Activated CD4-positive, alpha-beta T cell treated with anti-CD3 and anti-CD28 coated beads for 36 hours (primary cell): ENCODE measurements around the gene CD177. TPM values are rescaled to one million over a fixed set of nuclear protein-coding genes. Genes with fewer than 3 reads are reported as not detected.
"Not testable (repeated sequence)": the region's sequence is repeated elsewhere in the genome, so short reads cannot be mapped to it uniquely, and the experiment has no call there.

Source experiments
- ATAC-seq: fragments of 200-7000 bp; cut with Tn5 transposase; one replicate; pipeline ENCODE4 v1.10.0; 2021; ENCODE audit warnings: mild to moderate bottlenecking, moderate library complexity
- CTCF ChIA-PET: fragments of 350-600 bp; sonication (Branson Sonifier 250); formaldehyde crosslinking; loops from one replicate; lab custom pipeline; 2021; ENCODE audit warnings: antibody characterized with exemption; lab: Charles Lee
- POLR2A ChIA-PET: fragments of 350-600 bp; sonication (Branson Sonifier 250); formaldehyde crosslinking; loops from one replicate; lab custom pipeline; 2021; ENCODE audit warnings: antibody characterized with exemption, inconsistent platforms; lab: Charles Lee
- DNase-seq: peaks from one replicate; pipeline ENCODE4 v3.0.0-alpha.2; 2020
- H3K27ac Mint-ChIP-seq: one replicate; pipeline ENCODE4 v1.8.0; 2021; ENCODE audit warnings: mixed read lengths
- H3K27me3 Mint-ChIP-seq: one replicate; pipeline ENCODE4 v1.8.0; 2021; ENCODE audit warnings: mixed read lengths
- H3K36me3 Mint-ChIP-seq: one replicate; pipeline ENCODE4 v1.8.0; 2021; ENCODE audit warnings: low read depth, mixed read lengths
- H3K4me1 Mint-ChIP-seq: one replicate; pipeline ENCODE4 v1.8.0; 2021; ENCODE audit warnings: mixed read lengths
- H3K4me3 Mint-ChIP-seq: one replicate; pipeline ENCODE4 v1.8.0; 2021; ENCODE audit warnings: mild to moderate bottlenecking, moderate library complexity, mixed read lengths
- H3K9me3 Mint-ChIP-seq: one replicate; pipeline ENCODE4 v1.8.0; 2021; ENCODE audit warnings: low read depth, mixed read lengths
- intact Hi-C, 2 experiments: fragments of 100-400 bp; cut with DNase I in 1 of 2; cut with micrococcal nuclease in 1 of 2; formaldehyde crosslinking; loops; one replicate each; pipeline versions ENCODE4 v1.14.2 to v1.15.1; 2022 to 2024; cut with DNase I, micrococcal nuclease
- total RNA-seq, 2 experiments: library from RNA; stranded (reverse); gene quantifications; one replicate each; pipeline ENCODE4 v1.2.3, GENCODE V29; 2021

CD177 gene
- total RNA-seq, 2 experiments from 2014 or later: not detected

- Mint-ChIP-seq H3K27ac (no peak overlapping the region), H3K27me3 (peaks cover 3% of the 10 kb centered on the region), H3K36me3 (no peaks in the 10 kb centered on the region), H3K4me3 (no peak overlapping the region), H3K9me3 (no peaks in the 10 kb centered on the region), H3K4me1 (no peaks in the 10 kb centered on the region)
- ChIA-PET POLR2A (no interaction called here), CTCF (interaction anchor here (0.9 kb wide), 1 partner anchor 11 kb away, joined by 3 read pairs; no protein-coding TSS in a partner anchor)
- intact Hi-C loops: no loop called here
- DNase-seq: no peak
- ATAC-seq: no peak
These were observed 35.3 kb upstream of the CD177 start for GRCh38 chr19:43318203-43318602.

GRCh38 chr19:43318796-43319314, 34.6 kb upstream of the CD177 start:
- Mint-ChIP-seq H3K27me3 (peaks cover 3% of the 10 kb centered on the region), H3K4me1 (no peaks in the 10 kb centered on the region), H3K4me3 (no peak overlapping the region), H3K27ac (no peak overlapping the region), H3K36me3 (no peaks in the 10 kb centered on the region), H3K9me3 (no peaks in the 10 kb centered on the region)
- ATAC-seq (no peak), DNase-seq (no peak)
- intact Hi-C loops: no loop called here
- CTCF ChIA-PET: no interaction called here
- POLR2A ChIA-PET: no interaction called here

- no peak for DNase-seq
- no peak overlapping the region for H3K4me3 Mint-ChIP-seq
- H3K36me3 Mint-ChIP-seq: no peaks in the 10 kb centered on the region
- no peaks in the 10 kb centered on the region for H3K9me3 Mint-ChIP-seq
- H3K27ac Mint-ChIP-seq: no peak overlapping the region
- H3K27me3 Mint-ChIP-seq: peaks cover 2% of the 10 kb centered on the region
- no peak for ATAC-seq
- intact Hi-C loops: no loop called here
- ChIA-PET CTCF (no interaction called here), POLR2A (no interaction called here)
- no peaks in the 10 kb centered on the region for H3K4me1 Mint-ChIP-seq
These were observed 32.9 kb upstream of the CD177 start for GRCh38 chr19:43320546-43320945.

GRCh38 chr19:43326761-43327160, 26.7 kb upstream of the CD177 start:
- CTCF ChIA-PET, H3K36me3 Mint-ChIP-seq, POLR2A ChIA-PET, ATAC-seq, H3K4me3 Mint-ChIP-seq, H3K27ac Mint-ChIP-seq, H3K9me3 Mint-ChIP-seq, H3K4me1 Mint-ChIP-seq, H3K27me3 Mint-ChIP-seq, intact Hi-C loops, DNase-seq: not testable (repeated sequence)

GRCh38 chr19:43328561-43328960, 24.9 kb upstream of the CD177 start:
- H3K36me3 Mint-ChIP-seq, H3K9me3 Mint-ChIP-seq, H3K4me3 Mint-ChIP-seq, H3K27ac Mint-ChIP-seq, H3K4me1 Mint-ChIP-seq, POLR2A ChIA-PET, intact Hi-C loops, CTCF ChIA-PET, DNase-seq, ATAC-seq, H3K27me3 Mint-ChIP-seq: not testable (repeated sequence)

GRCh38 chr19:43329049-43329448, 24.4 kb upstream of the CD177 start:
- H3K27me3 Mint-ChIP-seq, H3K4me3 Mint-ChIP-seq, ATAC-seq, H3K36me3 Mint-ChIP-seq, intact Hi-C loops, DNase-seq, H3K9me3 Mint-ChIP-seq, H3K4me1 Mint-ChIP-seq, POLR2A ChIA-PET, H3K27ac Mint-ChIP-seq, CTCF ChIA-PET: not testable (repeated sequence)

- intact Hi-C loops: no loop called here
- no peak for DNase-seq
- Mint-ChIP-seq H3K4me1 (no peaks in the 10 kb centered on the region), H3K36me3 (no peaks in the 10 kb centered on the region), H3K27me3 (peaks cover 5% of the 10 kb centered on the region), H3K27ac (no peak overlapping the region), H3K4me3 (no peak overlapping the region), H3K9me3 (no peaks in the 10 kb centered on the region)
- ChIA-PET CTCF (no interaction called here), POLR2A (interaction anchor here (0.5 kb wide), 1 partner anchor 376 kb away, joined by 4 read pairs; no protein-coding TSS in a partner anchor)
- no peak for ATAC-seq
These were observed 23.5 kb upstream of the CD177 start for GRCh38 chr19:43329989-43330388.

GRCh38 chr19:43330726-43331434, 22.6 kb upstream of the CD177 start:
- Mint-ChIP-seq H3K4me3 (no peak overlapping the region), H3K9me3 (no peaks in the 10 kb centered on the region), H3K36me3 (no peaks in the 10 kb centered on the region), H3K27ac (no peak overlapping the region), H3K4me1 (no peaks in the 10 kb centered on the region), H3K27me3 (peaks cover 5% of the 10 kb centered on the region)
- ChIA-PET CTCF (no interaction called here), POLR2A (no interaction called here)
- ATAC-seq (no peak), DNase-seq (no peak)
- intact Hi-C loops: no loop called here

GRCh38 chr19:43331435-43332010, 22.0 kb upstream of the CD177 start:
- CTCF ChIA-PET: no interaction called here
- no peak for DNase-seq
- no peak for ATAC-seq
- Mint-ChIP-seq H3K36me3 (no peaks in the 10 kb centered on the region), H3K4me3 (no peak overlapping the region), H3K4me1 (no peaks in the 10 kb centered on the region), H3K27ac (no peak overlapping the region), H3K9me3 (no peaks in the 10 kb centered on the region), H3K27me3 (peaks cover 7% of the 10 kb centered on the region)
- intact Hi-C loops: no loop called here
- POLR2A ChIA-PET: no interaction called here

GRCh38 chr19:43332058-43332922, 21.2 kb upstream of the CD177 start:
- POLR2A ChIA-PET: no interaction called here
- CTCF ChIA-PET: no interaction called here
- H3K27ac Mint-ChIP-seq: no peak overlapping the region

GRCh38 chr19:43336508-43336907, 17.0 kb upstream of the CD177 start:
- H3K27ac Mint-ChIP-seq, H3K9me3 Mint-ChIP-seq, intact Hi-C loops, H3K4me3 Mint-ChIP-seq, H3K36me3 Mint-ChIP-seq, POLR2A ChIA-PET, DNase-seq, H3K4me1 Mint-ChIP-seq, ATAC-seq, CTCF ChIA-PET: not testable (repeated sequence)
- peaks cover 11% of the 10 kb centered on the region for H3K27me3 Mint-ChIP-seq

More at GRCh38 chr19:43332058-43332922, 21.2 kb upstream of the CD177 start:
- Mint-ChIP-seq H3K27me3 (peaks cover 5% of the 10 kb centered on the region), H3K9me3 (no peaks in the 10 kb centered on the region), H3K36me3 (no peaks in the 10 kb centered on the region), H3K4me3 (no peak overlapping the region), H3K4me1 (no peaks in the 10 kb centered on the region)
- no peak for ATAC-seq
- intact Hi-C loops: no loop called here
- DNase-seq: no peak
